GM21825 (cell line): ENCODE data around the gene SLC16A8.

Experiments
- ATAC-seq: cut with Tn5 transposase; IDR thresholded peaks from one replicate; pipeline ENCODE4 v1.9.1; 2021; ENCODE audit warnings: mild to moderate bottlenecking, moderate library complexity; ENCODE audit not compliant: unreplicated experiment

The SLC16A8 gene

GRCh38 chr22:38073150-38074130 lies 10.5 kb downstream of the SLC16A8 start:
- ATAC-seq = no peak

DNA sequence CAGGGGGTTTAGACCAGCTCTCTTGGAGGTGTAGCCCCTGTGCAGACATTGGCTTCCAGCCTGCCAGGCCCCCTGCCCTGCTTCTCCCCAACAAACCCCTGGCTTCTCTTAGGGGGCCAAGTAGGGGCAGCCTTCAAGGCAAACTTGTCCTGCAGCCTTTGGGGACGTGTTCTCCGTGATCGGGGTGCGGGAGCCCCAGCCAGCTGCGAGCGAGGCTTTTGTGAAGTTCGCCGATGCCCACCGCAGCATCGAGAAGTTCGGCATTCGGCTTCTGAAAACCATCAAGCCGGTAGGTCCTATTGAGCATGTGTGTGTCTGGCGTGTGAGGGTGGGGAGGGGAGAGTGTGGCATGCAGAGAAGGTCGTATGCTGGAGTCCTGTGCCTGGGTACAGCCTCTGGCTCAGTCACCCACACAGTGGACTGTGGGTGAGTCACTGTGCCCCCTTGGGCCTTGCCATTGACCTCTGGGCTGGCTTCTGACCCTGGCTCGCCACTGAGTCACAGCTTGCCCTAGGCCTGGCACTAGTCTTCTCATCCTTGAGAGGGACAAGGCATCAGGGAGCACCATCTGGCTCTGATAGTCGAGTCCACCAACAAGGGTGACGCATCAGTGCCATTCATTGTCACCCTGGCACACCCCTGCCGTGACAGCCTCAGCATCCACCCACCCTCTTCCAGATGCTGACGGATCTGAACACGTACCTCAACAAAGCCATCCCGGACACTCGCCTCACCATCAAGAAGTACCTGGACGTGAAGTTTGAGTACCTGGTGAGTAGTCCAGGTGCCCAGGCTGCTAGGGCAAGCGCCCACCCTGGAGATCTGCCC lies 11.4 kb downstream of the SLC16A8 start:
- no peak for ATAC-seq

DNA sequence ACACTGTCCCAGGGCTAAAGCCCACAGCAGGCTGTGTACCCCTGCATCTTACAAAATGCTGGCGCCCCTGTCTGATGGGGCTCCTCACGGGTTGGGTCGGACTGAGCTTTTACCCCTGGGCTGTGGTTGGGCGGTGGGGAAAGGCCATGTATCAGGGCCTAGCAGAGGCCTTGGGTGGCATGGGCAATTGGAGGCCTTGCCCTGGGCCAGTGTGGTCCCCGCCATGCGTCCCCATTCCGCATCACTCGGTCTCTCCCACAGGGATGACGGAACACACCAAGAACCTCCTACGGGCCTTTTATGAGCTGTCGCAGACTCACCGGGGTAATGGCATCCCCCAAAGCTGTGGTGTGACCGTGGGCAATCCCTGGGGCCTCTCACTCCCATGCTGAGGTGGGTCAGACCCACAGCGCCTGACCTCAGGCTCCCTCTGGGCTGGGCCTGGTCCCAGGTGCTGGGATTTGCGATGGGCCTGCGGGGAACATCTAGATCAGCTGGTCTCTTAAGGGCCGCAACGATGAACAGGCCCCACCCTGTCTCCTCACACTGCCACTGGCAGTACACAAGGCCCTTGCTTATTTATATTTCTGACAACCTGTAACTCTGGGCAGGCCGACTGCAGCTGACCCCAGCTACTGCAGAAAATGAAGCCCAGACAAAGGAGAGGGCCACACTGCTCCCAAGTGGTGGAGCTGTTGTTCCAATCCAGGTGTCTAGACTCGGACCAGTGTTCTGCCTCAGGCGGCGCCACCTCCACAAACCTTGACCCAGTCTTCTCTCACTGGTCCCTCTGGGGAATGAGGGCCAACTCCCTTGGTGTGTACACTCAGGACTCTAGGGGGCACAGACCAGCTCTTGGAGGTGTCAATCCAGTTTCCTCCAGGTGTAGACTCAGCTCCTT lies 12.3 kb downstream of the SLC16A8 start:
- ATAC-seq = no peak

- ATAC-seq = no peak
Measured at GRCh38 chr22:38070250-38070921, 13.6 kb downstream of the SLC16A8 start.

- ATAC-seq = no peak
Measured at GRCh38 chr22:38069372-38070249, 14.4 kb downstream of the SLC16A8 start.

GRCh38 chr22:38068641-38069371 lies 15.2 kb downstream of the SLC16A8 start:
- no peak for ATAC-seq

- no peak for ATAC-seq
Measured at GRCh38 chr22:38067761-38068360, 16.1 kb downstream of the SLC16A8 start.

DNA sequence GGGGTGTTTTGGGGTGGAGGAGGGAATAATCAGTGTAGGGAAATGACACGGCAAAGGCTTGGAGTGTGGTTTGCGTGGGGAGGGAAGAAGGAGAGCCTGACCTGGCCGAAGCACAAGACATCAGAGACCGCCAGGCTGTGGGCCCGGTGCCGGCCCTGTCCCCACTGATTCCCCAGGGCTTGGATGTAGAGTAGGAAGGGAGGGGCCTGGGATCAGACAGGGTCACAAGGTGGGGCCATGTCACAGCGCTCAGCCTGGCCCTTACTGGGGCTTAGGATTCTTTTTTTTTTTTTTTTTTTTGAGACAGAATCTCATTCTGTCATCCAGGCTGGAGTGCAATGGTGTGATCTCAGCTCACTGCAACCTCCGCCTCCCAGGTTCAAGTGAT lies 17.0 kb downstream of the SLC16A8 start:
- ATAC-seq = no peak

- ATAC-seq = no peak
Measured at GRCh38 chr22:38066381-38067027, 17.5 kb downstream of the SLC16A8 start.

GRCh38 chr22:38065539-38065938 lies 18.4 kb downstream of the SLC16A8 start:
- no peak for ATAC-seq

DNA sequence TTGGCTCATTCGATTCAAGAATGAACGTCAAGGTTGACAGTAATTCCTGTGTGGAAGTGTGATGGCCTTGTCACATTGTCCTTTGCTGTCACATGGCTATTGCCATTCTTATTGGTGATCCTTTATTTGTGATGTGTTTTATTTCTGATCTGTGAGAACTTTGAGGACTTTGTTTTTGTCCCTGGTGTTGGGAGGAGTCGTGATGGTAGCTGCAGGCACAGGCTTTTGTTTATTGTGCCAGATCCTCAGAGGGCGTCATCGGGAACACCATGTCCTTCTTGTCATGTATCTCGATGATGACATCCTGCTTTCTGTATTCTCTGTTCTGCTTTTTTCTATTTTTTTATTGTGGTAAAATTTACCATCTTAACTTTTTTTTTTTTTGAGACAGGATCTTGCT lies 21.2 kb downstream of the SLC16A8 start:
- no peak for ATAC-seq

- ATAC-seq = no peak
Measured at GRCh38 chr22:38056969-38057891, 26.8 kb downstream of the SLC16A8 start, which contains the start of gene PICK1. Gene PICK1, plus strand, starts transcription at chr22:38057404. Its CDS starts 406 bp downstream, at chr22:38057810.

DNA sequence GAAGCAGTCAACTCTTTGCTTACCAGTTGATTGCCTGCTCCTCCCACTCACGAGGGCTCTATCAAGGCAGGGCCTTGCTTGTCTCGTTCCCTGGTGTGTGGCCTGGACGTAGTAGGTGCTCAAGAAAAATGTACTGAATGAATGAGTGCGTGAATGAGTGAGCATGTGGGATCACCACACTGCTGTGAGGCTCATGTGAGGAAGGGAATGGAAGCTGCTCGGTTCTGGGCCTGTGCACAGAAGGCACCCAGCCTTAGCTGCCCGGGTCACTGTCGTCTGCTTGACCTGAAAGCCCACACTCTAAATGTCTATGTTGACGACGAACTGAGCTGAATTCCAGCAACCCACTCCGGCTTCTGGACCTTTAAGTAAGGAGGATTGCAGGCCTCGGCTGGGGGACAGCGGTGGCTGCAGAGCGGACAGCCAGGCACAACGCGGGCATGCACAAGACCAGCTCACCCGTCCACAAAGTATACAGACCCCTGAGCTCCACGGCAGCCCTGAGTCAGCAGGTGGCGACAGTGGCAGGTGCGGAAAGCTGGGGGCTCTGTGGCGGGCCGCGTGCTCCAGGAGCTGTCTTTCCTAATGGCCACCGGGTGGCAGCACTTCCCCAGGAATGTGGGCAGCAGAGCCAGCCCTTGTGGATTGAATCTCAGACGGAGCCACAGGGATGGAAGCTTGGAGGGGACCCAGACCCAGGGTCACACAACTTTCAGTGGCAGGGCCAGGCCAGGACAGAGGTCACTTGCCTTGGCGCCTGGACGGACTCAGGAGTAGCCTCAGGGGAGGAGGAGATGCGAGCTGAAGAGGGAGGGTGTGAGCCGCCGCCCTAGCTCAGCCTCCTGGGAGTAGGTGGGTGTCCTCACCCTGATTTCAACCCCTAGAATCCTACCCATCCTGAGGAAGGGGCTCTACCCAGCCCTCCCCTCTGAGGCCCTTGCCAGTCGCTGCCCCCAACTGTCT lies 31.8 kb downstream of the SLC16A8 start:
- ATAC-seq = peak; percentile 55

GRCh38 chr22:38051261-38051660 lies 32.7 kb downstream of the SLC16A8 start:
- ATAC-seq = no peak

DNA sequence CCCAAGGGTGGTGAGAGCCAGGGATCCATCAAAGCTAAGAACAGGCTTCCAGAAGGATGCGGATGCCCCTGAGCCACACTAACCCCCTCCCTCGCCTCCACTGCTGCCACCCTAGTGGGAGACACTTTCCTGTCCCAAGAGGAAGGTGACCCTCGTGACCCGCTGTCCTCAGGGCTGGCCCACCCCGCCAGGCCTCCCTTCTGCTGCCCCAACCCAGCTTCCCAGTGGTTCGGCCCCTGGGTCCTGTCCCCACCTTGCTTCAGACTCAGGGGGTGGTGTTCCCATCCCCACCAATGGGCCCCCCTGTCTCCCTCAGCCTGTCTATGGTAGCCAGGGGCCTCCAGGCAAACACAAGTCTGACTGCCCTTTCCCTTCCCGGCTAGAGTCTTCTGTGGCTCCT lies 33.3 kb downstream of the SLC16A8 start:
- no peak for ATAC-seq
